HL-60 (cell line): ENCODE data around the gene CHRNG.

Experiments used
- DNase-seq, 2 experiments: peaks; one replicate each; pipeline ENCODE4 v3.0.0-alpha.2; 2010 to 2020; ENCODE audit warnings: low read depth in 1 of 2, low spot score in 1 of 2
- H3K27ac ChIP-seq: fragments of 250-450 bp; sonication (Bioruptor Pico); replicated peaks from 2 replicates; pipeline ENCODE4 v1.5.1; 2020; ENCODE audit warnings: mild to moderate bottlenecking, moderate library complexity
- H3K27me3 ChIP-seq: fragments of 250-450 bp; sonication (Bioruptor Pico); 2 replicates; pipeline ENCODE4 v1.5.1; 2021; ENCODE audit warnings: mild to moderate bottlenecking, moderate library complexity; ENCODE audit not compliant: insufficient read depth, poor library complexity, severe bottlenecking
- H3K4me3 ChIP-seq: replicated peaks from 2 replicates; pipeline ENCODE4 v1.5.1; 2011; ENCODE audit warnings: mild to moderate bottlenecking, control low read depth, low read length; ENCODE audit not compliant: insufficient read depth
- GABPA ChIP-seq: IDR thresholded peaks from 2 replicates; pipeline ENCODE4 v1.6.1; 2012; ENCODE audit warnings: low read depth
- POLR2AphosphoS5 ChIP-seq: IDR thresholded peaks from 2 replicates; pipeline ENCODE4 v1.6.1; 2012; ENCODE audit warnings: low read depth
- SPI1 ChIP-seq: IDR thresholded peaks from 2 replicates; pipeline ENCODE4 v1.6.1; 2012; ENCODE audit warnings: low read depth, mild to moderate bottlenecking, borderline replicate concordance
- TF ChIP-seq, protein P1 (sequence below): IDR thresholded peaks from one replicate; pipeline ENCODE4 v1.5.1; 2011; ENCODE audit warnings: low read length, control low read depth, inconsistent platforms; ENCODE audit not compliant: insufficient read depth
- TF ChIP-seq, protein P2 (sequence below): IDR thresholded peaks from 2 replicates; pipeline ENCODE4 v1.6.1; 2012; ENCODE audit warnings: low read depth; ENCODE audit not compliant: insufficient replicate concordance

The CHRNG gene

DNA sequence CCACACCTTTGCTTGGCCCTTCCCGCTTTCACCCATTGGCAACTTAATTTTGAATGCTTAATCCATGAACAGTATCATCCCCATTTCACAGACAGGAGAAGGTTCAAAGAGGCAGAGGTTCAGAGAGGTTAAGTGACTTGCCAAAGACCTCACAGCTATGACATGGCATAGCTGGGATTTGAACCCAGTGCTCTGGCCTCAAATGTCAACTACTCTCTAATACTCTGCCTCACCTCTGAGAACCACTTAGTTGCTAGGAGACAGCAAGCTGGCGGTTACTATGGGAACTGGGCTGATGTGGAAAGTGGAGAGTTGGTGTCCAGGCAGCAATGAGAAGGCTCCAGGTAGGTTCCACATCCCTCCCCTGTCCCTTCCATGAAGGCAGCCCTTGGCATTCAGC lies 35.1 kb upstream of the CHRNG start:
- no peak overlapping the region for H3K4me3 ChIP-seq
- no peak for DNase-seq
- H3K27me3 ChIP-seq: peaks cover 40% of the 10 kb centered on the region
- H3K27ac ChIP-seq: no peak overlapping the region
- TF ChIP-seq GABPA: no peak

DNA sequence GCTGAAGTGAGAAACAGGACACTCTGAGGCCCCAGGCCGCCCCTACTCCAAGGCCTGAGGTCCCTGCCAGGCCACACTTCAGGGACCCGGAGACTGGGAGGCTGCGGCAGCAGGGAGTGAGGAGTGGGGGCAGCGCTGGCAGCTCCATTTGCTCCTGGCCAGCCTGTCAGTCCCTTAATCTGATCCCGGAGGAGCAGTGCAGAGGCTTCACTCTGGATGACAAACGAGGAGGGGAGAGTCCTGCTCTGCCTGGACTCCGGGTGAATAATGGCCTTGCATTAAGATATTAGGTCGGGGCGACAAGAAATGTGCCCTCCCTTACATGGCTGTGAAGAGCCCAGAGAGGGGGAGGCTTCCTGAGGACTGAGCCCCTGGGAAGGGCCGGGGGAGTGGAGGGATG lies 33.6 kb upstream of the CHRNG start:
- H3K4me3 ChIP-seq: no peak overlapping the region
- no peak for TF ChIP-seq GABPA
- TF ChIP-seq, protein P1, sequence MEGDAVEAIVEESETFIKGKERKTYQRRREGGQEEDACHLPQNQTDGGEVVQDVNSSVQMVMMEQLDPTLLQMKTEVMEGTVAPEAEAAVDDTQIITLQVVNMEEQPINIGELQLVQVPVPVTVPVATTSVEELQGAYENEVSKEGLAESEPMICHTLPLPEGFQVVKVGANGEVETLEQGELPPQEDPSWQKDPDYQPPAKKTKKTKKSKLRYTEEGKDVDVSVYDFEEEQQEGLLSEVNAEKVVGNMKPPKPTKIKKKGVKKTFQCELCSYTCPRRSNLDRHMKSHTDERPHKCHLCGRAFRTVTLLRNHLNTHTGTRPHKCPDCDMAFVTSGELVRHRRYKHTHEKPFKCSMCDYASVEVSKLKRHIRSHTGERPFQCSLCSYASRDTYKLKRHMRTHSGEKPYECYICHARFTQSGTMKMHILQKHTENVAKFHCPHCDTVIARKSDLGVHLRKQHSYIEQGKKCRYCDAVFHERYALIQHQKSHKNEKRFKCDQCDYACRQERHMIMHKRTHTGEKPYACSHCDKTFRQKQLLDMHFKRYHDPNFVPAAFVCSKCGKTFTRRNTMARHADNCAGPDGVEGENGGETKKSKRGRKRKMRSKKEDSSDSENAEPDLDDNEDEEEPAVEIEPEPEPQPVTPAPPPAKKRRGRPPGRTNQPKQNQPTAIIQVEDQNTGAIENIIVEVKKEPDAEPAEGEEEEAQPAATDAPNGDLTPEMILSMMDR: no peak
- TF ChIP-seq, protein P2, sequence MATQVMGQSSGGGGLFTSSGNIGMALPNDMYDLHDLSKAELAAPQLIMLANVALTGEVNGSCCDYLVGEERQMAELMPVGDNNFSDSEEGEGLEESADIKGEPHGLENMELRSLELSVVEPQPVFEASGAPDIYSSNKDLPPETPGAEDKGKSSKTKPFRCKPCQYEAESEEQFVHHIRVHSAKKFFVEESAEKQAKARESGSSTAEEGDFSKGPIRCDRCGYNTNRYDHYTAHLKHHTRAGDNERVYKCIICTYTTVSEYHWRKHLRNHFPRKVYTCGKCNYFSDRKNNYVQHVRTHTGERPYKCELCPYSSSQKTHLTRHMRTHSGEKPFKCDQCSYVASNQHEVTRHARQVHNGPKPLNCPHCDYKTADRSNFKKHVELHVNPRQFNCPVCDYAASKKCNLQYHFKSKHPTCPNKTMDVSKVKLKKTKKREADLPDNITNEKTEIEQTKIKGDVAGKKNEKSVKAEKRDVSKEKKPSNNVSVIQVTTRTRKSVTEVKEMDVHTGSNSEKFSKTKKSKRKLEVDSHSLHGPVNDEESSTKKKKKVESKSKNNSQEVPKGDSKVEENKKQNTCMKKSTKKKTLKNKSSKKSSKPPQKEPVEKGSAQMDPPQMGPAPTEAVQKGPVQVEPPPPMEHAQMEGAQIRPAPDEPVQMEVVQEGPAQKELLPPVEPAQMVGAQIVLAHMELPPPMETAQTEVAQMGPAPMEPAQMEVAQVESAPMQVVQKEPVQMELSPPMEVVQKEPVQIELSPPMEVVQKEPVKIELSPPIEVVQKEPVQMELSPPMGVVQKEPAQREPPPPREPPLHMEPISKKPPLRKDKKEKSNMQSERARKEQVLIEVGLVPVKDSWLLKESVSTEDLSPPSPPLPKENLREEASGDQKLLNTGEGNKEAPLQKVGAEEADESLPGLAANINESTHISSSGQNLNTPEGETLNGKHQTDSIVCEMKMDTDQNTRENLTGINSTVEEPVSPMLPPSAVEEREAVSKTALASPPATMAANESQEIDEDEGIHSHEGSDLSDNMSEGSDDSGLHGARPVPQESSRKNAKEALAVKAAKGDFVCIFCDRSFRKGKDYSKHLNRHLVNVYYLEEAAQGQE: no peak
- TF ChIP-seq POLR2AphosphoS5: no peak
- TF ChIP-seq SPI1: no peak
- H3K27me3 ChIP-seq: peaks cover 36% of the 10 kb centered on the region
- H3K27ac ChIP-seq: no peak overlapping the region
- DNase-seq: no peak

DNA sequence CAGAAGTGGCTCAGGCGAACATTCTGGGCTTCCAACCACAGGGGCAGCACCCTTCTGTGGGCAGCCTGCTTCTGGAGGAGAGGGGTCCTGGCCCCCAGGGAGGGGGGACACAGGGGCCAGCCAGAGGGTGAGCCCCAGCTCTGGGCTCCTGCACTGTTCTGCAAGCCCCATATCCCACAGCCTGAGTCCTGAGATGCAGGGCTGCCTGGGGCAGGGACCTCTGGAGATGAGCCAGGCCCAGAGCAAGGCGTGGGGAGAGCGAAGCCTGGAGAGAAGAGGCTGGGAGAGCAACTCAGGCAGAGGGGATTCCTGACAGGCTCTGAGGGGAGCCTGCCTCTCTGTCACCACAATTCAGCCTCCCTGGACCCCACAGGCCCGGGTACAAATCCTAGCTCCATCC lies 32.8 kb upstream of the CHRNG start:
- TF ChIP-seq, protein P2: no peak
- TF ChIP-seq POLR2AphosphoS5 (no peak), SPI1 (no peak), GABPA (no peak)
- TF ChIP-seq, protein P1: no peak
- Histone ChIP-seq H3K27ac (no peak overlapping the region), H3K27me3 (peaks cover 33% of the 10 kb centered on the region), H3K4me3 (no peak overlapping the region)
- DNase-seq: no peak

DNA sequence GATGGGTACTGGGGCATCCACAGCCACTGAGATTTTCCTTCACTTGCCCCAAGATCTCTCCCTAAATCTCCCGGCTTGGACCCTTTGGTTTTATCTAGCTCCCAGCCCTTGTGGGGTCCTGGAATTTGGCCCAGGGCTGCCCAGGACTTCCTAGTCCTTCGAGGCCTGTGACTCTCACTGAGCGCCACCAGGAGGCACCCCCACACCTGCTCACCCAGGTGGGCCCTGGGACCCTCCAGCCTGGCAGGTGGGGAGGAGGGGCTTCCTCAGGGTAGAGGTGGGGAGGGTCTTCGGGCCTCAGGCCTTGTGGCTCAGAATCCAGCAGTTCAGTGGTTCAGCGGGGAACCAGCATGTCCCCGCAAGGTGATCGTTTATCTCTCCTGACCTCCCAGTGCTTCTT lies 31.2 kb upstream of the CHRNG start:
- H3K27me3 ChIP-seq: peaks cover 27% of the 10 kb centered on the region
- DNase-seq: no peak
- TF ChIP-seq POLR2AphosphoS5: no peak
- TF ChIP-seq, protein P2: no peak
- TF ChIP-seq GABPA: no peak
- TF ChIP-seq SPI1: no peak
- TF ChIP-seq, protein P1: no peak
- no peak overlapping the region for H3K27ac ChIP-seq
- no peak overlapping the region for H3K4me3 ChIP-seq
